Activated CD4-positive, alpha-beta T cell treated with anti-CD3 and anti-CD28 coated beads for 36 hours (primary cell): ENCODE data around the gene SLC14A1. TPM values are rescaled to one million over a fixed set of nuclear protein-coding genes. Genes with fewer than 3 reads are reported as not detected.

ENCODE experiments used
- total RNA-seq, 2 experiments: library from RNA; stranded (reverse); gene quantifications; one replicate each; pipeline ENCODE4 v1.2.3, GENCODE V29; 2021

The SLC14A1 gene
- total RNA-seq, 2 experiments from 2014 or later, result 1.3 to 1.5 TPM

Other genes with a start within 250 kb of the SLC14A1 start
- gene SLC14A2, start 108.7 kb upstream of the SLC14A1 start, total RNA-seq, result under 1 TPM; 0.09 to 0.11 TPM
- not detected for gene SIGLEC15, start 101.5 kb downstream of the SLC14A1 start, total RNA-seq
- 10 to 100 TPM; 13.6 to 14.5 TPM for gene EPG5, start 243.1 kb downstream of the SLC14A1 start, total RNA-seq